PC-3 (cell line): ENCODE data around the gene PKD1L1. TPM values are rescaled to one million over a fixed set of nuclear protein-coding genes. Genes with fewer than 3 reads are reported as not detected.

Experiments
- ATAC-seq: fragments of 200-7000 bp; cut with Tn5 transposase; 2 replicates; pipeline ENCODE4 v1.9.1; 2020; ENCODE audit warnings: mild to moderate bottlenecking, moderate library complexity
- BruUV-seq: library from RNA; stranded (reverse); fragments of 400-500 nt; replicated peaks from 2 replicates; lab custom pipeline; 2021; lab: Mats Ljungman, UMichigan
- CTCF ChIA-PET: fragments of 300-600 bp; sonication (Branson Sonifier 250); formaldehyde crosslinking; loops from one replicate; lab custom pipeline; 2022; ENCODE audit warnings: antibody characterized with exemption; lab: Charles Lee
- POLR2A ChIA-PET: fragments of 300-600 bp; sonication (Branson Sonifier 250); formaldehyde crosslinking; loops from one replicate; lab custom pipeline; 2022; ENCODE audit warnings: antibody characterized with exemption; ENCODE audit not compliant: unreplicated experiment; lab: Charles Lee
- DNase-seq: peaks from one replicate; pipeline ENCODE4 v3.0.0-alpha.2; 2015
- H2AFZ ChIP-seq: fragments of 300-600 bp; sonication (generic); 2 replicates; pipeline ENCODE4 v1.6.0; 2016; ENCODE audit warnings: antibody characterized with exemption, low read length
- H3F3A ChIP-seq: fragments of 300-600 bp; sonication (generic); one replicate; pipeline ENCODE4 v1.6.0; 2017; ENCODE audit warnings: antibody characterized with exemption, low read length, control low read depth, mild to moderate bottlenecking; ENCODE audit not compliant: unreplicated experiment
- H3K27ac ChIP-seq: fragments of 300-600 bp; sonication (generic); 2 replicates; pipeline ENCODE4 v1.5.1; 2016; ENCODE audit warnings: mild to moderate bottlenecking, low read length
- H3K27me3 ChIP-seq: fragments of 300-600 bp; sonication (generic); 2 replicates; pipeline ENCODE4 v1.6.1; 2016; ENCODE audit warnings: low read length, mixed read lengths
- H3K36me3 ChIP-seq: fragments of 300-600 bp; sonication (generic); 2 replicates; pipeline ENCODE4 v1.6.1; 2016; ENCODE audit warnings: low read depth, mixed run types, low read length, mixed read lengths
- H3K4me1 ChIP-seq: fragments of 300-600 bp; sonication (generic); 2 replicates; pipeline ENCODE4 v1.5.1; 2016; ENCODE audit warnings: low read length; ENCODE audit not compliant: insufficient read depth
- H3K4me2 ChIP-seq: fragments of 300-600 bp; sonication (generic); 2 replicates; pipeline ENCODE4 v1.6.0; 2016; ENCODE audit warnings: low read length
- H3K4me3 ChIP-seq: fragments of 300-600 bp; sonication (generic); 2 replicates; pipeline ENCODE4 v1.5.1; 2016; ENCODE audit warnings: mild to moderate bottlenecking, low read length, mixed read lengths
- H3K79me2 ChIP-seq: fragments of 300-600 bp; sonication (generic); 2 replicates; pipeline ENCODE4 v1.6.1; 2017; ENCODE audit warnings: low read length, mixed read lengths
- H3K9ac ChIP-seq: fragments of 300-600 bp; sonication (generic); 2 replicates; pipeline ENCODE4 v1.6.0; 2016; ENCODE audit warnings: mild to moderate bottlenecking, low read length
- H3K9me2 ChIP-seq: fragments of 300-600 bp; sonication (generic); replicated peaks from 2 replicates; pipeline ENCODE4 v1.6.1; 2016; ENCODE audit warnings: mixed run types, low read length, mixed read lengths
- H3K9me3 ChIP-seq: fragments of 300-600 bp; sonication (generic); 2 replicates; pipeline ENCODE4 v1.6.1; 2016; ENCODE audit warnings: low read length, mixed read lengths
- H4K20me1 ChIP-seq: fragments of 300-600 bp; sonication (generic); 2 replicates; pipeline ENCODE4 v1.6.1; 2016; ENCODE audit warnings: low read length, mixed read lengths
- EZH2 ChIP-seq: fragments of 300-600 bp; sonication (generic); IDR thresholded peaks from one replicate; pipeline ENCODE4 v1.6.1; 2017; ENCODE audit warnings: antibody characterized with exemption, mild to moderate bottlenecking, low read length; ENCODE audit not compliant: unreplicated experiment
- EZH2phosphoT487 ChIP-seq: fragments of 300-600 bp; sonication (generic); IDR thresholded peaks from 2 replicates; pipeline ENCODE4 v1.6.1; 2018; ENCODE audit warnings: mild to moderate bottlenecking, antibody characterized with exemption, low read length, borderline replicate concordance
- intact Hi-C: fragments of 100-400 bp; cut with micrococcal nuclease; formaldehyde crosslinking; loops from 2 replicates; pipeline ENCODE4 v1.9.0; 2023
- total RNA-seq: library from RNA; depleted of rRNA; stranded (reverse); fragments of >200 nt; gene quantifications from 2 replicates; pipeline ENCODE4 v1.2.3, GENCODE V29; 2014
- TF ChIP-seq, protein P1 (sequence below): fragments of 300-600 bp; sonication (generic); conservative IDR thresholded peaks from 2 replicates; pipeline ENCODE4 v1.5.1; 2017; ENCODE audit warnings: antibody characterized with exemption, low read depth, mild to moderate bottlenecking, low read length

PKD1L1 gene
- total RNA-seq, 1 experiment from 2014 or later: 0.04 TPM

GRCh38 chr7:47818796-47819606 lies 129.3 kb downstream of the PKD1L1 start:
- H3K4me3 ChIP-seq: no peak overlapping the region
- H3K9me2 ChIP-seq: no peaks in the 10 kb centered on the region
- peaks cover 18% of the 10 kb centered on the region for H3K4me1 ChIP-seq
- DNase-seq: peak; percentile 88
- no peaks in the 10 kb centered on the region for H3K36me3 ChIP-seq
- intact Hi-C loops: loop anchor here (1.0 to 10.0 kb wide), 6 partner anchors 27 to 553 kb away; no protein-coding TSS in a partner anchor
- no peaks in the 10 kb centered on the region for H4K20me1 ChIP-seq
- no peaks in the 10 kb centered on the region for H3K27me3 ChIP-seq
- no peak overlapping the region for H3K9ac ChIP-seq
- no peak overlapping the region for H3K27ac ChIP-seq
- POLR2A ChIA-PET: interaction anchor here (0.7 kb wide), 1 partner anchor 55 kb away, joined by 3 read pairs; no protein-coding TSS in a partner anchor
- no TSS peak for BruUV-seq
- no peaks in the 10 kb centered on the region for H3K79me2 ChIP-seq
- H3K9me3 ChIP-seq: no peaks in the 10 kb centered on the region
- H2AFZ ChIP-seq: no peak overlapping the region
- ATAC-seq: peak; percentile 78
- CTCF ChIA-PET: interaction anchor here (0.5 to 1.2 kb wide), 13 partner anchors 14 to 553 kb away, joined by 3 to 16 read pairs (median 3); no protein-coding TSS in a partner anchor
- no peak overlapping the region for H3K4me2 ChIP-seq
- H3F3A ChIP-seq: no peaks in the 10 kb centered on the region
- TF ChIP-seq, protein P1, sequence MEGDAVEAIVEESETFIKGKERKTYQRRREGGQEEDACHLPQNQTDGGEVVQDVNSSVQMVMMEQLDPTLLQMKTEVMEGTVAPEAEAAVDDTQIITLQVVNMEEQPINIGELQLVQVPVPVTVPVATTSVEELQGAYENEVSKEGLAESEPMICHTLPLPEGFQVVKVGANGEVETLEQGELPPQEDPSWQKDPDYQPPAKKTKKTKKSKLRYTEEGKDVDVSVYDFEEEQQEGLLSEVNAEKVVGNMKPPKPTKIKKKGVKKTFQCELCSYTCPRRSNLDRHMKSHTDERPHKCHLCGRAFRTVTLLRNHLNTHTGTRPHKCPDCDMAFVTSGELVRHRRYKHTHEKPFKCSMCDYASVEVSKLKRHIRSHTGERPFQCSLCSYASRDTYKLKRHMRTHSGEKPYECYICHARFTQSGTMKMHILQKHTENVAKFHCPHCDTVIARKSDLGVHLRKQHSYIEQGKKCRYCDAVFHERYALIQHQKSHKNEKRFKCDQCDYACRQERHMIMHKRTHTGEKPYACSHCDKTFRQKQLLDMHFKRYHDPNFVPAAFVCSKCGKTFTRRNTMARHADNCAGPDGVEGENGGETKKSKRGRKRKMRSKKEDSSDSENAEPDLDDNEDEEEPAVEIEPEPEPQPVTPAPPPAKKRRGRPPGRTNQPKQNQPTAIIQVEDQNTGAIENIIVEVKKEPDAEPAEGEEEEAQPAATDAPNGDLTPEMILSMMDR: peak; percentile 97
- no peak for TF ChIP-seq EZH2phosphoT487

GRCh38 chr7:47817917-47818316 lies 130.3 kb downstream of the PKD1L1 start:
- DNase-seq: peak; percentile 38
- ChIA-PET CTCF (no interaction called here), POLR2A (no interaction called here)

More at GRCh38 chr7:47817917-47818316, 130.3 kb downstream of the PKD1L1 start:
- no peak overlapping the region for H3K4me2 ChIP-seq
- ATAC-seq: no peak
- no peak overlapping the region for H3K27ac ChIP-seq
- no peaks in the 10 kb centered on the region for H3K9me3 ChIP-seq
- peaks cover 18% of the 10 kb centered on the region for H3K4me1 ChIP-seq
- H3K9ac ChIP-seq: no peak overlapping the region
- no peaks in the 10 kb centered on the region for H3F3A ChIP-seq
- H4K20me1 ChIP-seq: no peaks in the 10 kb centered on the region
- no peak overlapping the region for H2AFZ ChIP-seq
- intact Hi-C loops: loop anchor here (5.0 to 10.0 kb wide), 2 partner anchors 119 to 243 kb away; no protein-coding TSS in a partner anchor
- no TSS peak for BruUV-seq
- no peaks in the 10 kb centered on the region for H3K79me2 ChIP-seq
- H3K9me2 ChIP-seq: no peaks in the 10 kb centered on the region
- no peaks in the 10 kb centered on the region for H3K36me3 ChIP-seq
- TF ChIP-seq, protein P1: no peak
- TF ChIP-seq EZH2 (no peak), EZH2phosphoT487 (no peak)
- no peak overlapping the region for H3K4me3 ChIP-seq
- H3K27me3 ChIP-seq: no peaks in the 10 kb centered on the region
